ENCODE data around the gene NR6A1.

GRCh38 chr9:124730772-124731171 is 40.3 kb downstream of the NR6A1 start:
- TF ChIP-seq EZH2 (IDR thresholded peaks at IDR 0.05; ENCODE audit: low read depth, low read length, severe bottlenecking) (no peak), TAF1 (IDR thresholded peaks at IDR 0.05; ENCODE audit: low read depth, low read length) (no peak), CTCF (IDR thresholded peaks at IDR 0.05; ENCODE audit: control extremely low read depth in 1 of 3, insufficient read depth in 1 of 3, low read depth in 1 of 3, low read length in 3 of 3) (no peak), BCL11A (IDR thresholded peaks at IDR 0.05; ENCODE audit: low read depth in 2 of 2, low read length in 2 of 2) (no peak), PHF8 (conservative IDR thresholded peaks at IDR 0.05; ENCODE audit: low read depth, low read length) (no peak), CHD2 (IDR thresholded peaks at IDR 0.05; ENCODE audit: low read length) (no peak), KDM1A (IDR thresholded peaks at IDR 0.05; ENCODE audit: borderline replicate concordance, low read length) (no peak), SUZ12 (IDR thresholded peaks at IDR 0.05; ENCODE audit: low read length) (no peak), EP300 (IDR thresholded peaks at IDR 0.05; ENCODE audit: borderline replicate concordance in 1 of 2, low read depth in 2 of 2, low read length in 2 of 2) (no peak), MAFK (IDR thresholded peaks at IDR 0.05; ENCODE audit: low read depth, low read length) (no peak), CREB1 (IDR thresholded peaks at IDR 0.05) (no peak), SP1 (IDR thresholded peaks at IDR 0.05; ENCODE audit: low read depth, low read length) (no peak)

Measured in H1 (cell line).